Loucy (cell line): ENCODE data around the gene FLT1.

Experiments used
- CTCF ChIP-seq: fragments of 200-600 bp; sonication (generic); conservative IDR thresholded peaks from 2 replicates; pipeline ENCODE4 v1.5.1; 2014; ENCODE audit warnings: mild to moderate bottlenecking, antibody characterized with exemption, low read length
- EZH2phosphoT487 ChIP-seq: fragments of 200-600 bp; IDR thresholded peaks from 2 replicates; pipeline ENCODE4 v1.6.1; 2018; ENCODE audit warnings: antibody characterized with exemption, mild to moderate bottlenecking, moderate library complexity, borderline replicate concordance

GRCh38 chr13:28408235-28408848, 86.6 kb downstream of the FLT1 start:
- 0 out of 2 replicates have a peak, but pooled peaks have one; percentile 10 for TF ChIP-seq CTCF
- TF ChIP-seq EZH2phosphoT487: 0 out of 2 replicates have a peak, but pooled peaks have one; percentile 26
